Middle frontal gyrus (tissue), 1 donor: ENCODE results near the gene FOXK1.

Experiments
- DNase-seq: peaks from one replicate; pipeline ENCODE4 v3.0.0-alpha.2; 2015; ENCODE audit warnings: low spot score; ENCODE audit errors: extremely low spot score

The FOXK1 gene

GRCh38 chr7:4722308-4722707 lies 40.2 kb downstream of the FOXK1 start:
- DNase-seq: no peak

- no peak for DNase-seq
Observed at GRCh38 chr7:4722960-4723630, 41.0 kb downstream of the FOXK1 start.

GRCh38 chr7:4724648-4725013 lies 42.5 kb downstream of the FOXK1 start:
- no peak for DNase-seq

GRCh38 chr7:4725014-4725849 lies 43.1 kb downstream of the FOXK1 start:
- no peak for DNase-seq

GRCh38 chr7:4725850-4726450 lies 43.9 kb downstream of the FOXK1 start:
- DNase-seq: no peak

GRCh38 chr7:4726566-4726965 lies 44.5 kb downstream of the FOXK1 start:
- DNase-seq: no peak

- DNase-seq: no peak
Observed at GRCh38 chr7:4727914-4728705, 46.0 kb downstream of the FOXK1 start.

- no peak for DNase-seq
Observed at GRCh38 chr7:4729266-4729665, 47.2 kb downstream of the FOXK1 start.

GRCh38 chr7:4730276-4730675 lies 48.2 kb downstream of the FOXK1 start:
- no peak for DNase-seq

- DNase-seq: no peak
Observed at GRCh38 chr7:4730971-4731370, 48.9 kb downstream of the FOXK1 start.

GRCh38 chr7:4731803-4732202 lies 49.7 kb downstream of the FOXK1 start:
- no peak for DNase-seq

- no peak for DNase-seq
Observed at GRCh38 chr7:4733936-4734528, 51.9 kb downstream of the FOXK1 start.

- DNase-seq: no peak
Observed at GRCh38 chr7:4734587-4735345, 52.7 kb downstream of the FOXK1 start.

- no peak for DNase-seq
Observed at GRCh38 chr7:4737300-4737699, 55.2 kb downstream of the FOXK1 start.

- DNase-seq: no peak
Observed at GRCh38 chr7:4738711-4739527, 56.8 kb downstream of the FOXK1 start.

- no peak for DNase-seq
Observed at GRCh38 chr7:4739528-4739992, 57.5 kb downstream of the FOXK1 start.

GRCh38 chr7:4740796-4741195 lies 58.7 kb downstream of the FOXK1 start:
- DNase-seq: no peak

GRCh38 chr7:4742051-4742573 lies 60.0 kb downstream of the FOXK1 start:
- DNase-seq: no peak

GRCh38 chr7:4742852-4743251 lies 60.8 kb downstream of the FOXK1 start:
- DNase-seq: no peak
